HG02588 (cell line): Measurements from ENCODE around the gene PMEL.
A peak's percentile ranks its signal among the peaks of the same experiment; 100 is the strongest.
"Not testable (repeated sequence)": the region's sequence is repeated elsewhere in the genome, so short reads cannot be mapped to it uniquely, and the experiment has no call there.

Source experiments
- ATAC-seq: cut with Tn5 transposase; IDR thresholded peaks from one replicate; pipeline ENCODE4 v1.9.1; 2021; ENCODE audit warnings: mild to moderate bottlenecking, moderate library complexity; ENCODE audit not compliant: unreplicated experiment

Gene PMEL

DNA sequence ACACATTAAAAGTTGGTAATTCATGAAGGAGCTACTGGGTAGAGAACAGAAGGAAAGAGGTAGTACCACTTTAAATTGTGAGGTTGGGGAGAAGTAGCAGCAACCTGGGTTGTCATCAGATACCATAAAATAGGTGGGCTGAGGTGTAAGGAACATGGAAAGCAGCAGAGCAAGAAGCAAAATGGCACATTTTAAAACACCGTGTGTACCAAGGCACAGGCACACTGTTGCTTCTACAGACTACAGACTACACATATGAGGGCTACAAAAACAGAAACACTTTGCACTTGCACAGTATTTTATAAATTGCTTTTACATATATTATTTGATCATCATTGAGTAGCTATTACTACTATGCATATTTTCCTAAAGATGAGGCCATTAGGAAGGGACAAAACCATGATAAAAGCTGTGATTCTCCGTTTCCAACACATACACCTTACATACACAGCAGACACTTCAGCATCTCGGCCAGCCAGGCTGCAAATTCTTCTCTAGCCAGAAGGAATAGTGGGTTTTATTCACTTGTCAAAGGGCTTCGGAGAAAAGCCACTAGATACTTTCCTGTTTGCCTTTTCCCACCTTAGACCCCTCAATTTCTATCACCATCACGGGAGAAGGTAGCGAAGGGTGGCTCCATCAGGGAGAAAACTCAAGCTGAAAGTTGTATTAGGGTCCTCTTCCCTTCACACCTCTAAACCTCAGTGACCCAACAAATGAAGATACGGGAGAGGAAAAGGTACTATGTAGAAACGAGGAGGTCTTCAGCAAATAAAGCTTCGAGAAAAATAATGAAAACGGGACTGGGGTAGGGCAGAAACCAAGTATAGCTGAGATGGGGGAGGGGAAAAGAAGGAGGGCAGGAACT, 39.7 kb downstream of the PMEL start:
- peak; percentile 0 for ATAC-seq

DNA sequence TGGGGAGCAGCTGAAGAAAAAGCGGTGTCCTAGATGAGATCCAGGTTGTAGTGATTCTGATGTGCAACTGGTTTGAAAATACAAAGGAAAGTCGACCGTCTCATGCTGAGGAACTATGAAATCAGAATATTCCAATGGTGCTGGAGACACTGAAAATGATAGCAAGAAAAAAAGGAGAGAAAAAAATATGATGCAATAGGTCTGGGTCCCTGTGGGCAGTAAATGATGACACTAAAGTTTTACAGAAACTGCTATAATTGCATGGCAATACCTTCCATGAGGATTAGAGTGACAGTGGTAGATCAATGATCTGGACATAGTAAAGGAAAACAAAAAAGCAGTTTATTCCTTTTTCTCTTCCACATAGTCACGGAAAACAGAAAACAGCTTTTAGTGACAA, 40.5 kb downstream of the PMEL start:
- no peak for ATAC-seq

DNA sequence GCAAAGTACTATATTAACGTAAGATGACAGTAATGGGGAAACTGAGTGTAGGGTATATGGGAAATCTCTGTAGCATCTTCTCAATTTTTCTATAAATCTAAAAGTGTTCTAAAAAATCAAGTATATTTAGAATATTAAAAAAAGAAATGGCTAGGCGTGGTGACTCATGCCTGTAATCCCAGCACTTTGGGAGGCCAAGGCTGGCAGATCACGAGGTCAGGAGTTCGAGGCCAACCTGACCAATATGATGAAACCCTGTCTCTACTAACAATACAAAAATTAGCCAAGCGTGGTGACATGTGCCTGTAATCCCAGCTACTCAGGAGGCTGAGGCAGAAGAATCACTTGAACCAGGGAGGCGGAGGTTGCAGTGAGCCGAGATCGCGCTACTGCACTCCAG, 42.2 kb downstream of the PMEL start:
- ATAC-seq = not testable (repeated sequence)

DNA sequence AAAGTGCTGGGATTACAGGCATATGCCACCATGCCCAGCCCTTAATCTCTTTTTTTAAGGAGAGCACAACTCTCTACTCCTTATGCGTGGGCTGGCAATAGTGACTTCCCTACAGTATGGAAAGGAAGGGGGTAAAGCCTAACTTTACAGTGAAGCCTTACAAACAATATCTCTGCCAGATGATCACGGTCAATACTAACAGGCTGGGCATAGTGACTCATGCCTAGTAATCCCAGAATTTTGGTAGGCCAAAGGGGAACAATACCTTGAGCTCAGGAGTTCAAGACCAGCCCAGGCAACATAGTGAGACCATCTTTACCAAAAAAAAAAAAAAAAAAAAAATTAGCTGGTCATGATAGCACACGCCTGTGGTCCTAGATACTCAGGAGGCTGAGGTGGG, 43.7 kb downstream of the PMEL start:
- no peak for ATAC-seq

DNA sequence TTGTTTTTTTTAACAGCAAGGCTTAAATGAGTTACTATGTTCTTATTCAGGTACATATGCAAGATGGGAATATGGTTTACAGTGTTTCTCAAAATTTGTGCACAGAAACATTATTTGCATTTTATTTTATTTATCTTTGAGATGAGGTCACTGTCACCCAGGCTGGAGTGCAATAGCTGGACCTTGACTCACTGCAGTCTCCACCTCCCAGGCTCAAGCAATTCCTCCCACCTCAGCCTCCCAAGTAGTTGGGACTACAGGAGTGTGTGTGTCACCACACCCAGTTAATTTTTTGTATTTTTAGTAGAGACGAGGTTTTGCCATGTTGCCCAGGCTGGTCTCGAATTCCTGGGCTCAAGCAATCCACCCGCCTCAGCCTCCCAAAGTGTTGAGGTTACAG, 46.8 kb downstream of the PMEL start:
- ATAC-seq = not testable (repeated sequence)

GRCh38 chr12:55915482-55915859, 50.4 kb downstream of the PMEL start:
- ATAC-seq = no peak

GRCh38 chr12:55912908-55913307, 52.9 kb downstream of the PMEL start:
- no peak for ATAC-seq

- no peak for ATAC-seq
Observed at GRCh38 chr12:55909513-55909884, 56.3 kb downstream of the PMEL start.

DNA sequence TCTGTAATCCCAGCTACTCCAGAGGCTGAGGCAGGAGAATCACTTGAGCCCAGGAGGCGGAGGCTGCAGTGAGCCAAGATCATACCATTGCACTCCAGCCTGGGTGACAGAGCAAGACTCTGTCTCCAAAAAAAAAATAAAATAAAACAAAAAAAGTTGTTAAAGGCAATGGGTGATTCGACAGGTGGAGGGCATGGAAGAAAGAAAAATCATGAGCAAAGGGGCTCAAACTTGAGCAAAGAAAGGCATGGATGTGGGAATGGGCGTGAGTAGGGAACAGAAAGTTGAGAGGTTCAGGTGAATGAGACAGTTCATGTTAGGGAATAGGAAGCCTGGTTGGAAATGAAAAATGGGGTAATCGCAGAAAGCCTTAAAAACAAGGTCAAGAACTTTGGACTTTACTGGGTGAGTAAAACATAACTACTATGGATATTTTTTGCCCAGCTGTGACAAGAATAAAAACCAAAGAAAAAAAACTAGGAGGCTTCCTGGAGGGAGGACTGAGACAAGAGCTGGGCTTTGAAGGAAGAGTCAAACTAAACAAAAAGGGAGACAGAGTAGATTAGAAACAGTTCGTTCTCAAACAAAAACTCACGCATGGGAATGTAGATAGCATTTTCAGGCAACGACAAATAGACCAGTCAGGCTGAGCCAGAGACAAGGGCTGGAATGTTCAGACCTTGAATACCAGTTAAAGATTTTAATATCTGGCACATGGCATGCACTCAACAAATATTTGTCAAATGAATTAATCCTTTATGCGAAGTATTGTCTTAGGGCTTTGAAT, 56.9 kb downstream of the PMEL start:
- ATAC-seq = no peak

- ATAC-seq = no peak
Observed at GRCh38 chr12:55906056-55906455, 59.8 kb downstream of the PMEL start.
